Measurements from ENCODE around the gene KCNJ1. TPM values are rescaled to one million over a fixed set of nuclear protein-coding genes. Genes with fewer than 3 reads are reported as not detected.

KCNJ1 gene
- total RNA-seq, 3 donors from 2014 or later (not counting 1 experiment from before 2014, with no cell fraction given), result not detected

DNA sequence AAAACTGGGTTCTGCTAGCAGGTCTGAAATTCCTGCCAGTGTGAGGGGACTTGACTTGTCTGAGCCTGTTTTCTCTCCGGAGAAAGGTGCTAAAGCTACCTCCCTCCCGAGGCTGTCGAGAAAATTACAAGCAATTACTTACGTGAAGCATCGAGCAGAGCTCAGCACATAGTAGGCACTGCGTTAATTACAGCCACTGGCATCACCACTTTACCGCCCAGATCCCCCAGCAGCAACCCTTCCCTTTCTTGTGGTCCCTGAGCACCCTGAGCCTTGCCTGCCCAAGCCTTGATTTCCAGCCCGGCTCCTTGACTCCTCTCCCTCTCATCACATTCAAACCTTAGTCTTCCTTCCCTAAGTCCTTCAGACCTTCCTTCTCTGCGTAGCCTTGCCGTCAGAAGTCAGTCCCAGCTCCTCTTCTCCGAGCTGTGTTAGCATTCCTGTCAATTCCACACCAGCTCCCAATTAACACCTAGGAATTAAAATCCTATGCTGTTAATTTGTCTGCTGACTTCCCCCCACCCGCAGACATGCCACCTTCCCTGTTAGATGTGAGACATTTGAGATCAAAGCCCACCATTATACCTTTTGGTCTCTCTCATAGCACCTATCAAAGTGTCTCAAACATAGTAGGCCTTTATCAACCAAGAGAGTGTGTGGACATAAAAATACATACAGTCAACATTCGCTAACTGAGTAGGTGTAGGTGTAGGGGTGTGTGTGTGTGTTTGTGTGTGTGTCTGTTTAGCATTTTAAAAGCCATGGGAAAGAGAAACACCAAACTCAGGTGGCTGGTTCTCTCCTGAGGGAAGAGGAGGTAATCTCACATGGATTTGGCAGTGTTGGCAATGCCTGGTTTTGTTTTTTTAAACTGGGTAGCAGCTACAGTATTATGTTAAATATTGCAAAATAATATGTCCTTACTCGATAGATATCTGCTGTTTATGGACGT lies 21.2 kb upstream of the KCNJ1 start:
- Mint-ChIP-seq H3K4me3 (no peak overlapping the region), H3K9me3 (no peaks in the 10 kb centered on the region), H3K36me3 (no peaks in the 10 kb centered on the region), H3K4me1 (peaks cover 25 to 40% of the 10 kb centered on the region in 2 donors), H3K27me3 (ENCODE audit: low read depth in 2 of 2) (peaks cover 61 to 71% of the 10 kb centered on the region in 2 donors), H3K27ac (no peak overlapping the region)
- Histone ChIP-seq H3K27me3 (ENCODE audit: control insufficient read depth, insufficient read depth, low read length) (peaks cover 46% of the 10 kb centered on the region), H3K4me3 (ENCODE audit: low read length) (no peak overlapping the region), H3K27ac (ENCODE audit: low read length) (no peak overlapping the region), H3K4me1 (ENCODE audit: control insufficient read depth, insufficient read depth, low read length) (peaks cover 35% of the 10 kb centered on the region), H3K36me3 (ENCODE audit: control insufficient read depth, insufficient read depth, low read length) (no peaks in the 10 kb centered on the region), H3K9me3 (ENCODE audit: control insufficient read depth, insufficient read depth, low read length) (no peaks in the 10 kb centered on the region)
- TF ChIP-seq, protein P1, sequence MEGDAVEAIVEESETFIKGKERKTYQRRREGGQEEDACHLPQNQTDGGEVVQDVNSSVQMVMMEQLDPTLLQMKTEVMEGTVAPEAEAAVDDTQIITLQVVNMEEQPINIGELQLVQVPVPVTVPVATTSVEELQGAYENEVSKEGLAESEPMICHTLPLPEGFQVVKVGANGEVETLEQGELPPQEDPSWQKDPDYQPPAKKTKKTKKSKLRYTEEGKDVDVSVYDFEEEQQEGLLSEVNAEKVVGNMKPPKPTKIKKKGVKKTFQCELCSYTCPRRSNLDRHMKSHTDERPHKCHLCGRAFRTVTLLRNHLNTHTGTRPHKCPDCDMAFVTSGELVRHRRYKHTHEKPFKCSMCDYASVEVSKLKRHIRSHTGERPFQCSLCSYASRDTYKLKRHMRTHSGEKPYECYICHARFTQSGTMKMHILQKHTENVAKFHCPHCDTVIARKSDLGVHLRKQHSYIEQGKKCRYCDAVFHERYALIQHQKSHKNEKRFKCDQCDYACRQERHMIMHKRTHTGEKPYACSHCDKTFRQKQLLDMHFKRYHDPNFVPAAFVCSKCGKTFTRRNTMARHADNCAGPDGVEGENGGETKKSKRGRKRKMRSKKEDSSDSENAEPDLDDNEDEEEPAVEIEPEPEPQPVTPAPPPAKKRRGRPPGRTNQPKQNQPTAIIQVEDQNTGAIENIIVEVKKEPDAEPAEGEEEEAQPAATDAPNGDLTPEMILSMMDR (IDR thresholded peaks at IDR 0.05), result no peak
- 85% methylated on average over 14 of the region's 15 CpGs for WGBS (ENCODE audit: insufficient coverage)
- no peak for ATAC-seq
- no peak for DNase-seq
- intact Hi-C loops (cut with micrococcal nuclease), result loop anchor here (5.0 kb wide), 1 partner anchor 444 kb away; no protein-coding TSS in a partner anchor

DNA sequence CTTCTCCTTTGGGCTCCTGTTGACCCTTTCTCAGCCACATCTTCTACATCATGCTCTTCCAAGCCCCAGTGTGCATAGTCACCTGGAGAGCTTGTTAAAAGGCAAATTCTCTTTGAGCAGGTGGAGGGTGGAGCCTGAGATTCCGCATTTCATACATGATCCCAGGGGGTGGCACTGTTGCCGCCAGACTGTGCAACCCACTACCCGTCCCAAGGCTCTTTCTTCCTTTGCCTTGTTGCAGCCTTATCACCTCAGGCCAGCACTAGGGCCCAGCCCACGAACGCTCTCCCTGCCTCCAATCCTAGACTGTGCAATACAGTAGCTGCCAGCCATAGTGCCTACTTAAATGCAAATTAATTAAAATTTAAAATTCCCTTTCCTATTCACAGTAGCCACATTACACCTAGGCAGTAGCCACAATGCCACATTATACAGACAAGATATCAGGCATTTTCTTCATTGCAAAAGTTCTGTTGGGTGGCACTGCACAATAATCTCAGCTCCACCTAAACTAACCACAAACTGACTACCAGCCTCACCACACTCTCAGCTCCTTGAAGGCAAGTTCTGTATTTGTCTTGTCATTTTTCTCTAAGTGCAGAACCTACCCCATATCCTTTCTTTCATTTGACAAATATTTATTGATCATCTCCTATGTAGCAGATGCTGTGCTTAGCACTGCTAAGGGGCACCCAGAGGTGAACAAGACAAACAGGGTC lies 19.5 kb upstream of the KCNJ1 start:
- 8% methylated on average over 5 of the region's 5 CpGs for WGBS (ENCODE audit: insufficient coverage)
- no peaks in the 10 kb centered on the region for H3K36me3 ChIP-seq (ENCODE audit: control insufficient read depth, insufficient read depth, low read length)
- peaks cover 40% of the 10 kb centered on the region for H3K27me3 ChIP-seq (ENCODE audit: control insufficient read depth, insufficient read depth, low read length)
- TF ChIP-seq, protein P1 (IDR thresholded peaks at IDR 0.05), result no peak
- H3K27ac ChIP-seq (ENCODE audit: low read length), result no peak overlapping the region
- peak overlapping the region; percentile 29 for H3K4me3 Mint-ChIP-seq
- H3K4me1 ChIP-seq (ENCODE audit: control insufficient read depth, insufficient read depth, low read length), result peaks cover 27% of the 10 kb centered on the region
- peaks cover 25 to 32% of the 10 kb centered on the region in 2 donors for H3K4me1 Mint-ChIP-seq
- H3K9me3 ChIP-seq (ENCODE audit: control insufficient read depth, insufficient read depth, low read length), result no peaks in the 10 kb centered on the region
- intact Hi-C loops (cut with micrococcal nuclease), result loop anchor here (5.0 kb wide), 1 partner anchor 446 kb away; no protein-coding TSS in a partner anchor
- H3K36me3 Mint-ChIP-seq, result no peaks in the 10 kb centered on the region
- no peaks in the 10 kb centered on the region for H3K9me3 Mint-ChIP-seq
- H3K4me3 ChIP-seq (ENCODE audit: low read length), result no peak overlapping the region
- peak in 2 of 3 donors; percentile 25 to 41 for ATAC-seq
- DNase-seq, result peak in 1 of 2 donors; percentile 24
- no peak overlapping the region for H3K27ac Mint-ChIP-seq
- peaks cover 57 to 74% of the 10 kb centered on the region in 2 donors for H3K27me3 Mint-ChIP-seq (ENCODE audit: low read depth in 2 of 2)

DNA sequence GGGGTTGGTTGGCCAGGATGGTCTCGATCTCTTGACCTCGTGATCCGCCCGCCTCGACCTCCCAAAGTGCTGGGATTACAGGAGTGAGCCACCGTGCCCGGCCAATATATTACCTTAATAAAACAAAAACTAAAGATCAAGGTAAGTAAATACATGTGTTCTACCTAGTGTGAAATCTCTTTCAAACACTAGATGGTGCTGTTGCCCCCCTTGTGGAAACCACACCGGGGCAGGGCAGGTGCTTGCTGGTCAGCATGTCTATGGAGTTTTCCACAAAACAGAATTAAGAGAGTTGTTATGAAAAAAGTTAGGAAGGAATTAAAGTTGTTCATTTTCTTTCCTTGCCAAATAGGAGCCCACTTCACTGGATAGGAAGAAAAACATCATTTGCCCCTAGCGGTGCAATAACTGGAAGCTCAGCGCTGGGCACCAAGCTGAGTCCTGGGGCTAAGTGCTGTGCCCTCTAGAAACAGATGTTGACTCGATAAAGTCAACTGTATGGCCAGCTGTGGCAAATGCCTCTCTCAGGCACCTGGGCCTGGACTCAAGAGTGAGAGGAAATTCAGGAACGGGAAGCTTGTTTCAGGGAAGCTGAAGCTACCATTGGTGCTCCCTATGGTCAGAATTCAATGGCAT lies 17.7 kb upstream of the KCNJ1 start:
- H3K36me3 Mint-ChIP-seq, result no peaks in the 10 kb centered on the region
- 71% methylated on average over 5 of the region's 12 CpGs for WGBS (ENCODE audit: insufficient coverage)
- H3K27me3 Mint-ChIP-seq (ENCODE audit: low read depth in 2 of 2), result peaks cover 48 to 81% of the 10 kb centered on the region in 2 donors
- Histone ChIP-seq H3K4me3 (ENCODE audit: low read length) (no peak overlapping the region), H3K27me3 (ENCODE audit: control insufficient read depth, insufficient read depth, low read length) (peaks cover 26% of the 10 kb centered on the region), H3K4me1 (ENCODE audit: control insufficient read depth, insufficient read depth, low read length) (peaks cover 12% of the 10 kb centered on the region), H3K9me3 (ENCODE audit: control insufficient read depth, insufficient read depth, low read length) (no peaks in the 10 kb centered on the region), H3K36me3 (ENCODE audit: control insufficient read depth, insufficient read depth, low read length) (no peaks in the 10 kb centered on the region), H3K27ac (ENCODE audit: low read length) (no peak overlapping the region)
- H3K4me1 Mint-ChIP-seq, result peaks cover 19 to 23% of the 10 kb centered on the region in 2 donors
- intact Hi-C loops (cut with micrococcal nuclease), result loop anchor here (1.0 to 5.0 kb wide), 2 partner anchors 71 to 447 kb away; no protein-coding TSS in a partner anchor
- no peak overlapping the region for H3K4me3 Mint-ChIP-seq
- TF ChIP-seq, protein P1 (IDR thresholded peaks at IDR 0.05), result peak; percentile 90
- H3K9me3 Mint-ChIP-seq, result no peaks in the 10 kb centered on the region
- ATAC-seq (peak; percentile 68 to 89 (median 83)), DNase-seq (peak; percentile 37 to 83)
- H3K27ac Mint-ChIP-seq, result no peak overlapping the region

All from natural killer cell (primary cell).